ENCODE data around the gene PERM1.
"Not testable (repeated sequence)": the region's sequence is repeated elsewhere in the genome, so short reads cannot be mapped to it uniquely, and the experiment has no call there.

PERM1 gene

DNA sequence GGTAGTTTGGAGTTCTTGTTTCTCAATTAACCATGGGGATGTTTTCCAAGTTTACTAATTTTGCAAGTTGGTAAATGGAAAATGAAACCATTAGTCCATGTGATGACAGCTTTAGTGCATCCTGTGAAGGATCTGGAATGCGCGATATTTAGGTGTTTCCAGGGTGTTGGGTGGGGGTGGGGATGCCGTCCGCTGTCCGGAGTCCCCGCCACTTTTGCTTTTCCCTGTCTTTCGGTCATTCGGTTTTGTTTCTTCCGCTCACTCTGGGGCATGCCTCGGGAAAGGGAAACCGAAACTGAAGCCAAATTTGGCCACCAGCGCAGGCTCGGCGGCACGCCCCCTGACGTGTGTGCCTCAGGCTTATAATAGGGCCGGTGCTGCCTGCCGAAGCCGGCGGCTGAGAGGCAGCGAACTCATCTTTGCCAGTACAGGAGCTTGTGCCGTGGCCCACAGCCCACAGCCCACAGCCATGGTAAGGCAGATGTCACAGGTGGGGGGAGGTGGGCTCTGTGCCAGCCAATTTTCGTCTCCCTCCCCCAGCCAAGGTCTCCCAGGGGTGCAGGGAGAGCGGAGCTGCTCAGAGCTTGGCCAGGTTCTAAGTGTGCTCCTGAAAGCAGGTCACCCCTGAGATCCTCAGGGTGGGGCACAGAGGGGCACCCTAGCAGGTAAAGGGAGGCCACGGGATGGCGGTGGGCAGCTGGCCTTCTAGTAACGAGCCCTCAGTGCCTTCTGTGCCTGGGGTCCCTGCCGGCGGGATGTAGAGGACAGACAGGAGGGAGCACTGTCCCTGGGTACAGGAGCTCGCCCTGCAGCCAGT, 31.4 kb upstream of the PERM1 start, which contains the start of gene ISG15:
ISG15 (plus strand) TSS at position 393 of the 817 bp plus-strand sequence; CDS start at position 470, 77 bp downstream.
- TF ChIP-seq, protein P1, sequence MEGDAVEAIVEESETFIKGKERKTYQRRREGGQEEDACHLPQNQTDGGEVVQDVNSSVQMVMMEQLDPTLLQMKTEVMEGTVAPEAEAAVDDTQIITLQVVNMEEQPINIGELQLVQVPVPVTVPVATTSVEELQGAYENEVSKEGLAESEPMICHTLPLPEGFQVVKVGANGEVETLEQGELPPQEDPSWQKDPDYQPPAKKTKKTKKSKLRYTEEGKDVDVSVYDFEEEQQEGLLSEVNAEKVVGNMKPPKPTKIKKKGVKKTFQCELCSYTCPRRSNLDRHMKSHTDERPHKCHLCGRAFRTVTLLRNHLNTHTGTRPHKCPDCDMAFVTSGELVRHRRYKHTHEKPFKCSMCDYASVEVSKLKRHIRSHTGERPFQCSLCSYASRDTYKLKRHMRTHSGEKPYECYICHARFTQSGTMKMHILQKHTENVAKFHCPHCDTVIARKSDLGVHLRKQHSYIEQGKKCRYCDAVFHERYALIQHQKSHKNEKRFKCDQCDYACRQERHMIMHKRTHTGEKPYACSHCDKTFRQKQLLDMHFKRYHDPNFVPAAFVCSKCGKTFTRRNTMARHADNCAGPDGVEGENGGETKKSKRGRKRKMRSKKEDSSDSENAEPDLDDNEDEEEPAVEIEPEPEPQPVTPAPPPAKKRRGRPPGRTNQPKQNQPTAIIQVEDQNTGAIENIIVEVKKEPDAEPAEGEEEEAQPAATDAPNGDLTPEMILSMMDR (IDR thresholded peaks at IDR 0.05; ENCODE audit: extremely low read depth, missing control alignments) = no peak
- peak; percentile 84 for DNase-seq (ENCODE audit: low spot score)

DNA sequence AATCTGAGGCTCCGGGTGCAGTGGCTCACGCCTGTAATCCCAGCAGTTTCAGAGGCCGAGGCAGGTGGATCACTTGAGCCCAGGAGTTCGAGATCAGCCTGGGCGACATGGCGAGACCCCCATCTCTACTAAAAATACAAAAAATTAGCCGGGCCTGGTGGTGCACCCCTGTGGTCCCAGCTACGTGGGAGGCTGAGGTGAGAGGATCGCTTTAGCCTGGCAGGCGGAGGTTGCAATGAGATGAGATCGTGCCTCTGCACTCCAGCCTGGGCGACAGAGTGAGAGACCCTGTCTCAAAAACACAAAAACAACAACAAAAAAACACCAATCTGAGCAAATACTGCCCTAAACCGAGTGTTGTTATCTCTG, 30.8 kb upstream of the PERM1 start:
- DNase-seq (ENCODE audit: low spot score) = not testable (repeated sequence)

DNA sequence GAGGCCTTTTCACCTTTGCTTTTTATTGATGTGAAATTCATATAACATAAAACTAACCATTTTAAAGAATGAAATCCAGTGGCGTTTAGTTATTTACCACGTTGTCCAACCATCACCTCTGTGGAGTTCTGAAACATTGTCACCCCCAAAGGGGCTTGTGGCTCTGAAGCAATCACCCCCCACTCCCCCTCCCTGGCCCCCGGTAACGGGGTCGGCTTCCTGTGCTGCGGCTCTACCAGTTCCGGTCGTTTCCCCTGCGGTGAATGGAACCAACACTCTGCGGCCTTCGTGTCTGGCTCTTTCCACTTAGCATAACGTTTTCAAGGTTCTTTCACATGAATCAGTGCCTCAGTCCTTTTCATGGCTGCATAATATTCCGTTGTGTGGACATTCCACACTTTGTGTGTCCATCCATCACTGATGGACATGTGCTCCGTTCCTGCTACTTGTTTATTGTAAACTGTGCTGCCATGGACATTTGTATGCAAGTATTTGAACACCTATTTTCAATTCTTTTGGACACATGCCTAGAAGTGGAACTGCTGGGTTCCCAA, 29.6 kb upstream of the PERM1 start:
- TF ChIP-seq, protein P1 (IDR thresholded peaks at IDR 0.05; ENCODE audit: extremely low read depth, missing control alignments) = no peak
- DNase-seq (ENCODE audit: low spot score) = no peak

DNA sequence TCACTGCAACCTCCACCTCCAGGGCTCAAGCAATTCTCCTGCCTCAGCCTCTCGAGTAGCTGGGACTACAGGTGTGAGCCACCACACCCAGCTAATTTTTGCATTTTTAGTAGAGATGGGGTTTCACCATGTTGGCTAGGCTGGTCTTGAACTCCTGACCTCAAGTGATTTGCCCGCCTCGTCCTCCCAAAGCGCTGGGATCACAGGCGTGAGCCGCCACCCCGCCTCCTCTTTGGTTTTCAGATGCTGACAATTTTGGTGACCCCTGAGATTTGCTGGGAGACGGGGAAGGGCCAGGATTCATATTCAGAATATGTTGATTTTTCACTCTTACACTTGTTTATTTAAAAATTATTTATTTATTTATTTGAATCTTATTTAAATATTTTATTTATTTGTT, 28.2 kb upstream of the PERM1 start:
- not testable (repeated sequence) for DNase-seq (ENCODE audit: low spot score)

DNA sequence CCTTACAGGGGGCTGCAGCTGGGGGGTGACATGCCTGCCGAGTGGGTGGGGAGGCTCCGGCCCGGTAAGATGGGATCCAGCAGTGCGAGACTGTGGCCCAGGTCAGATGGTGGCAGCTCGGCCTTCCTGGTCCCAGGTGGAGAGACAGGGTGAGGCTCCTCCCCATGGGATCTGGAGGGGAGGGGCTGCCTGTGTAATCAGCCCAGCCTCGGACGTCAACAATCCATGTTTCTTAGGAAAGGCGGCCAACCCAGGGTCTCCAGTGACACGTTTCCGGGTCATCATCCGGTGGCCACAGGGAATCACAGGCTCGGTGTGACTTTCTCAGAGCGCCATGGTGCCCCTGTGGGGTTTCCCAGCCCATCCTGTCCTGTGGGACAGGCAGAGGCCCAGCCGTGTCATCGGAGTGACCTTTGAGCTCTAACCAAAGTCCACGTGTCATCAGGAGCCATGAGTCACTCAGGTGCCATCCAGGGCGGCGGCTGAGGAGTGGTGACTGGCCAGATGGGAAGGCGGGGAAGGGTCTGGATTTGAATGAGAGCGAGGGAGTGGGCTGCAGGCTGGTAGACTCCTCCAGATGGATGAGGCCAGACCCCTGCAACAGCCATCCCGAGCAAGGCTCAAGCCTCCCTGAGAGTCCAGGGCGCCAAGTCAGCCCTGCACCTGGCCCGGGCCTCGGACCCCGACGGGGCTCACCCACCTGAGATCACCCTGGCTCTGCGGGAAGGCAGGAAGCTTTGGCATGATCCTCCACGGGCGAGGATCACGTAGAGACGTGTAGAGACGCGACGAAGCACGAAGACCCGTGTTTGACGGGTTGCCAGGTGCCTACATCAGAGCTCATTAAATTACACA, 24.6 kb upstream of the PERM1 start:
- DNase-seq (ENCODE audit: low spot score) = no peak
- TF ChIP-seq, protein P1 (IDR thresholded peaks at IDR 0.05; ENCODE audit: extremely low read depth, missing control alignments) = no peak

DNA sequence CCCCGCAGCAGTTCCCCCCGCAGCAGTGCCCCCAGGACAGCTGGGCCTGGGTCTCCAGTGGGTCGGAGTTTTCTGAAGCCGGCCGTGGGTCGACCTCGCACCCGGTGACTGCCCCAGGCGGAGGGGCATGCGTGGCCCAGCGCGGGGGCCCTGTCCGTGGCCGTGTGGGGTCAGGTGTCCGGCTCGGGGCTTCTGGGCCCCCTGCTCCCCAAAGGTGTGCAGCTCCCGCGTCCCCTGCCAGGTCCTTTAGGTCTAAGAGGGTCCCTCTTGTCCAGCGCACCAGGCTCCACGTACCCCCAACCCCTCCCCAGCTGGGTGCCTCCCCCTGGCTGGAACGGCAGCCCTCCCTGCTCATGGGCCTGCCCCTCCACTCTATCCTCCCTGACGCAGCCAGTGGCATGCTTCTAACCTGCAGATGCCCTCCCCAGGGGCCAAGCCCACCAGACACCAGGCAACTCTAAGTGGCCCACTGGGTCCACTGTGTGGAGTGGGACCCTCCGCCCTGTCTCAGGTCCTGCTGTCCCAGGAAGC, 23.9 kb upstream of the PERM1 start:
- DNase-seq (ENCODE audit: low spot score) = no peak
- TF ChIP-seq, protein P1 (IDR thresholded peaks at IDR 0.05; ENCODE audit: extremely low read depth, missing control alignments) = no peak

DNA sequence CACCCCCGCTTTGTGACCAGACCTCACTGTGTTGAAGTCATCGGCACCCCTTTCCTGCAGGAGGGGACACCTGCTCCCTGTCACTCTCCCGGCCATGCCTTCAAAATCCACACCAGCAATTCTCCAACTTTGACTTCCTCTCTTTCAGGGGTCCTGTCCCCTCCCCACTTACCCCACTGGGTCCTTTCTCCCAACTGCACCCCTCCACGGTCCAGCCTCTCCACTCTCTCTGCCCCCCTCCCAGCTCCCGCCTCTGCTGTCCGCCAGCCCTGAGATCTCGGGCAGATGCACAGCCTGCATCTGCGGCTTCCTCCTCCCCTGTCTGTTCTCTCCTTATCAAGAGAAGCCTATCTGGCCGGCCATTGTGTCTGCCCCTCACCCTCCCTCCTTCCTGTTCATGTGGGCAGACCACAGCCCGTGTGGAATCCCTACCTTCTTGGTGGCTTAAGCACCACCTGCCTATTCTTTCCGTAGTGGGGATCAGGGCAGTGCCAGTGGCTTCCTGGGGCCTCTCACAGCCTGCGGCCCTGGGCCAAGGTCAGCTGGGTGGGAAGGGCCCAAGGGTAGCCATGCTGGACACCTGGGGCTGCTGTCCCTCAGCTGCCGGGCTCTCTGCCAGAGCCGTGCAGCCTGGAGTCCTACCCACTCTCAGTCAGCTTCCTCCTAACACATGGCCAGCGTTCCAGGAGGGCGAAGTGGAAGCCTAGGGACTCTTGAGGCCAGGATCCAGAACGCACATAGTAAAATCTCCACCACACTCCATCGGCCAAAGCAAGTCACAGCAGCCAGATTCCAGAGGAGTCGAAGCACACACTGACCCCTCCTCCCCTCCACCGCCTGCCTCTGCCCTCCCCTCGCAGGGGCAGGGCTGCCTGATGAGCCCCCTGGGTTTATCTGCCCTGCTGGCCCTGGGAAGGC, 23.1 kb upstream of the PERM1 start:
- TF ChIP-seq, protein P1 (IDR thresholded peaks at IDR 0.05; ENCODE audit: extremely low read depth, missing control alignments) = no peak
- DNase-seq (ENCODE audit: low spot score) = peak; percentile 57
